Activated naive CD8-positive, alpha-beta T cell treated with anti-CD3 and anti-CD28 coated beads, Interleukin-2, amount 50 U/mL, for 16 hours (primary cell): ENCODE results near the gene PHLPP2.

Experiments used
- DNase-seq: peaks from one replicate; pipeline ENCODE4 v3.0.0-alpha.2; 2020; ENCODE audit warnings: low read depth, low spot score

The PHLPP2 gene

DNA sequence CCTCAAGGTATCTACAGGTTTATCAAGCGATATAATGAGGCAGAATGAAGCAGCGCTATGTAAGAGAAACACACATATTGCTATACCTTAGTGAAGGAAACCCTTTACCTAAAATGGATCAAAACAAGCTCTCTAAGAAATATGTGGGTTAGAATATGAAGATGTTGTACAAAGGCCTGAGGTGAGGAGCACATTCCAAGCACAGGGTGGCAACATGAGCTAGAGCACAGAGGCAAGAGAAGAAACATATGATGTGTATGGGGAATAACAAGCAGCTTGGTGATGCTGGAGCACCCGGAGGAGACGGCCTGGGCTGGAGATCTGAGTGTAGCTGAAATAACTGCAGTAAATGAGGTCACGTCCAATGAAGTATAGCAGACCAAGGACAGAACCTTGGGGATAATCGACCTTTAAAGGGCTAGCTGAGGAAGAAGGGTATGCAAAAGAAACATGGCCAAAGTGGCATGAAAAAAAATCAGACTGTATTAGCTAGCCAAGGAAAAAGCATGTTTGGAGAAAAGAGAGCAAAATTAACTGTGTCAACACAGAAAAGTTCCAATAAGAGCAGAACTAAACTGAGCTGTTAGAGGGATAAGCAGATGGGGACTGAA is 54.5 kb downstream of the PHLPP2 start:
- no peak for DNase-seq

DNA sequence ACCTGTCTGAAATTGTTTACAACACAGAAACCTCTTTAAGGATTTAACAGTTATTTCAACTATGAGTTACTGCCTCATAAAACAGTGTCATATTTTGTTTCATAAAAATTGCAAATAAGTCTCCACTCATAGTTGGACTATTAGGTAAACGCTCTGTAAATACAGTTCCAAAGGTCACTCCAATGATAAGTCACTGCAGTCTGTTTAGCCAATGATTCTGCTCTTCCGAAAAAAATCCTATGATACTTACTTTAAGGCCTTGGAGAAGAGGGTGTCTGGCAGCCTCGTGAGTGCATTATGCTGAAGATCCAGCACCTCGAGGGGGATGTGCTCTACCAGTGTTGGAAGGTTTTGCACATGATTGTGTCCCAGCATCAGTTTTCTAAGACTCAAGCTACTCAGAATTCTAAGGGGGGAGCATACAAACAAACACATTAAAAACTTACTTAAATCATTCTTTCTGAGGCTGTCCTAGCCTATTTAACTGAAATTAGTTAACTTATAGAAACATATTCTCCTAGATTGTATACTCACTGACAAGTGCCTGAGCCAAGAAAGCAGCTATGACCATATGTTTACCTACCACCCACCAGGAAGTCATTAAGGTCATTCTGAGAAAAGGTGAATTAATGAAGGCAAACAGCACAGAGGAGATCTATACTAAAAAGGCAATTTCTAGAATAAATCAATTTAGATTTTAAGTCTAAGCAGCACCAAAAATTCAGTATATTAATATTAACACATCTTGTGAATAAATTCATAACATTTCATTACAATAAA is 57.4 kb downstream of the PHLPP2 start:
- DNase-seq: no peak

DNA sequence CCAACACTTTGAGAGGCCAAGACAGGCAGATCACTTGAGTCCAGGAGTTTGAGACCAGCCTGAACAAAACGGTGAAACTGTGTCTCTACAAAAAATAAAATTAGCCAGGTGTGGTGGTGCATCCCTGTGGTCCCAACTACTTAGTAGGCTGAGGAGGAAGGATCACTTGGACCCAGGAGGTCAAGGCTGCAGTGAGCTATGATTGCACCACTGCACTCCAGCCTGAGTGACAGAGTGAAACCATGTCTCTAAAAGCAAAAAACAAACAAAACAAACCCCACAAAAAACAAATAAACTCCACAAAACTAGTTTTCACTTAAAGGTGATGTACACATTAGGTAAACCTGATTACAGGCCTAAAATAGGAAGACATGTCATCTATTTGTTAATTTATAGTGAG is 58.2 kb downstream of the PHLPP2 start:
- DNase-seq: no peak

DNA sequence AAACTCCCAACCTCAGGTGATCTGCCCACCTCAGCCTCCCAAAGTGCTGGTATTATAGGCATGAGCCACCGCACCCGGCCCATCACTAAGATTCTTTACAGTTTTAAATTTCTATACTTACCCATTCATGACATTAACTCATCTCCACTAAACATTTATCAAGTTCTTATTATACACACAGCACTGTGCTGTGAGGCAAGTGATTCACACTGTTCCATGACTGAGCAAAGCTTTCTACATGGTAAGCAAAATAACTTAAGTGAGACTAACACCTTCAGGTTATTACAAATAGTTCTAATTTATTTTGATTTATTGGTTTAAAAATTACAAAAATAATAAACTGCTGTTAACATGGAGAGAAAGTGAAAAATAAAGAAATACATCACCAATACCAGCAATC is 65.0 kb downstream of the PHLPP2 start:
- no peak for DNase-seq

DNA sequence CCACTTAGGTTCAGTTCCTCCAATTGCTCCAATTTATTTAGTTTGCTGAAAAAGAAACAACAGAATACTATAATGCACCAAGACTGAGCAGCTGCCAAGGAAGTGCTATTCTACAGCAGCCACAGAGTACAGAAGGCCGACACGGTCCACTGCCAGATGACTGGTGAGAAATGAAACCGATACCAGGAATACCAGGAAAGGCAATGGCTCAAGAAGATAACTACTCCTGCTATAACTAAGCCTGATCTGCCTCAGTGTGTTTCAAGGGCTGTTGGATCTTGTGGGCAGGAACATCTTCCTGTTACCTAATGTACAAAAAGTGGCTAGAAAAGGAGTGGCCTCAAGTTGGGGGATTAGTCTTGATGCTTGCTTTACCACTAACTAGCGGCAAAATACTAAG is 65.7 kb downstream of the PHLPP2 start:
- DNase-seq: no peak

DNA sequence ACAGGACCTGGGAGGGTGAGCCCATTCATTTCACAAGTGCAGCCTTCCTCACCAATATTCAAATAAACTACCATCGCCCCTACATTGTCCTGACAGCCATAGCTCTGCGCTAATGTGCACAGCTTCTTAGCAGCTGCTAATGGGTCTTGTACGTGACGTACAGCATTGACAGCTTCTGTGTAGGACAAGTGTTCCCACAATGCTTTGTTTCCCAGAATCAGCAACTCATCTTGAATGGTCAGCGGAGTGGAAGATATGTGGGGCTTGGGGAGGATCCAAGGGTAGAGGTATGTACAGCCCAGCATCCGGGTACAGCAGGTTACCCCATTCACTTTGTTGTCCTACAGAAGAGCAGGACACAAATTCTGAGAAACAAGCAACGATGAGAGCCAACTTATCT is 74.8 kb downstream of the PHLPP2 start:
- no peak for DNase-seq

DNA sequence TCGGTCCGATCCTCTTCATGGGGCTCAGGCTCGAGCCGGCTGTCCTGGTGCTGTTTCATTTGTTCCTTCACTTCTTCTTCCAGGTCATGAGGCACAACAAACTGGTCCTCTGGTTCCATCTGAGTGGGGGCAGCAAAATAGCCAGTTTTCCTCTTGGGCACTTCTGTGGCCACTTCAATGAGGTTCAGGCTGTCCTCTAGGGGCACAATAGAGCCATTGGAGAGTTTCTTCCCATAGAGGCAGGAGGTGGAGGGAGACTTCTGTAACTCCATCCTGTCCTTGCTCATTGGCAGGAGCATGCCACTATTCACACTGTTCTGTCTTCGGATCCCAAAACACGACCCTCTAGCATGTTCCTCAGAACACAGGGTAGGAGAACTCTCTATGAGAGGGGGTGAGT is 75.6 kb downstream of the PHLPP2 start:
- DNase-seq: no peak

DNA sequence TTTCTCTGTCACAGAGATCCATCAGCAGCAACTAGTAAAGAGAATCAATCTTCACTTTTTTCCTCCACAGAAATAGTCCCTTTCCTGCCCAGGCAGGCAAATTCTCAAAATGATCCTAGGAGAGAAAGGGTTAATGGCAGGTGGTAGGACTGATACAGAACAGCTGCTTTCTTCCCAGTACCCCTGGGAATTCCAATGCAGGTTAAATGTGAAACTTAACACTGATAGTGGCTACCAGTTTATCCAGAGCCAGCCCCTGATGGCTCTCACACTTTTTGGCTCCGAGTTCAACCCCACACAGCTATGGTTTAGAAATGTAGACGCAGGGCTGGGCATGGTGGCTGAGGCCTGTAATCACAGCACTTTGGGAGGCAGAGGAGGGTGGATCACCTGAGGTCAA is 76.3 kb downstream of the PHLPP2 start:
- DNase-seq: no peak

DNA sequence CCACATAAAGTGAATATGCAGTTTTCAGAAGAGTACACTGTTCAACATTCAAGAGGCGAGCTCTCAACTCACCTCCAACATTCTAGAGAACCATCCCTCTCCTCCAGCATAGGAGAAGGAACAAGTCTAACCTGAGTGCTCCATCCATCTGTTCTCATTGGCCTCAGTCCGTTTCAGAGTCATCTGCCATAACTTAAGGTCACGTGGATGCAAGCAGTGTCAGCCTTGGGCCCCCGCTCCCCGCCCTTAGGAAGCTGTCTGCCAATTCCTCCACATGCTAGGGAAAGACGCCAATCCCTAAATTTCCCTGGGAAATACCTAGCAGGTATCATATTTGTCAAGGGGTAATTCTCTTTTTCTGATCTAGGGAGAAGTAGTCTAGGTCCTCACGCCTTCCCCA is 77.1 kb downstream of the PHLPP2 start:
- DNase-seq: no peak

DNA sequence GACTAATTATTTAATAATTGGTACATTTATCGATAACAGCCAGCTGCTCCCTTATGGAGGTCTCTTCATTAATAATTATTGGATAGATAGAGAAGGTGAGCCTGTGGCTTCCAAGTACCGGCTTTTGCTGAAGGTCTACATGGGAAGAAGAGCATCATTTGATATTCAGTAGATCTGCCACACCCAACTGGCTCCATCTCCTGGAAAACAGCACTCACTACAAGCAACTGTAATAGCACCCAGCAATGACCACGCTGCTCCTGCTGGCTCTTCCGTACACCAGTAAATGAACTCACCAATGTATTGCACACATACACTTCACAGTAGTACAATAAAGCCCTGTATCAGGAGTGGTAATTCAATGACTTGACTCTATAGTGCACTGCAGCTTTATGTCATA is 79.1 kb downstream of the PHLPP2 start:
- DNase-seq: no peak

DNA sequence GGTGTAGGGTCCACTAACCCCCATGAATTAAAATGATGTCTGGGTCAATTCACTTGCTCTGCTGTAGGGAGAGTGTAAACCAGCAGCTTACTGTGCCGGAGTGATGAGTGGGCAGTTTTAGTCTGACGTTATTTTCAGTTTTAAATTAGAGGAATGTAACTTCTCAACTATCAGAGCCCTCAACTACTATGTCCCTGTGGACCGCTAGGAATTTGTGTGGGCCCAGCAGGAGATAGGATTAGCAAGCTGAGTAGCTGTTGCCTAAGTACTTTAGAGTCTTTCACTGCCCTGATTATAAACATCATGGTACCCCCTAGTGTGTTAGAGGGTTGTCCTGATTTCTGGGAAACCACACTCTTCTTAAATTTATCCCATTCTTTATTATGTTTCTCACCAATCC is 87.1 kb downstream of the PHLPP2 start:
- DNase-seq: no peak

DNA sequence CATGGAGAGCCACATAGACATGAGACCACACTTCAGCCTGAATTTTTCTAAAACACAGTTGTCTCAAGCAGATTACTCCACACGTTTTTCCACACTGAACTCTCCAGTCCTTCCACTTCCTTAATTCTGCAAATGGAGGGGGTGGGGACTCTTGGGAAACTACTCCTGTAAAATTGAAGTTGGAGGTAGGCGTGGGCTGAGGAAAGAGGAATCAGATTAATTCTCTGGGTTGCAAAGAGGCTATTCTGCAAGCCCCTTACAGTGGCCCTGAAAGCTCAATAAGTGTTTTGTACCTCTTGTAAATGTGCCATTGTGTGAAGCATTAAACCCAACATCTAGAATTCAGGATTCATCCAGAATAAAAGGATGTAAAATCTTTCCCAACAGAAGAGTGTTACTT is 88.9 kb downstream of the PHLPP2 start:
- DNase-seq: no peak

DNA sequence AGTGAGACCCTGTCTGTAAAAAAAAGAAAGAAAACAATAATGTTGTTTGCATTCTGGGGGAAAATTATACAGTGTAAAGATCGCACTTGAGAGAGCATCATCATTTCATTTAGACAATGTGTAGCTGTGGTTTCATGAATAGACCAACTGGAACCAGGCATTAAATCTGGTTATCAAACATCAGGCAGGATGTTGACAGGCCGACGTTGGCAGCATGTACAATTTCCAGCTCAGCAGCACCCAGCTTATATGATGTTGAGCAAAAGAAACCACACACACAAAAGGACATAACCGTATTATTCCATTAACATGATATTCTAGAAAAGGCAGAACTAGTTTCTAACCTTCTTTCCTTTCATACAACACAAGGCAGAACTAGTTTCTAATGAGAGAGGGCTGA is 92.7 kb downstream of the PHLPP2 start:
- no peak for DNase-seq

DNA sequence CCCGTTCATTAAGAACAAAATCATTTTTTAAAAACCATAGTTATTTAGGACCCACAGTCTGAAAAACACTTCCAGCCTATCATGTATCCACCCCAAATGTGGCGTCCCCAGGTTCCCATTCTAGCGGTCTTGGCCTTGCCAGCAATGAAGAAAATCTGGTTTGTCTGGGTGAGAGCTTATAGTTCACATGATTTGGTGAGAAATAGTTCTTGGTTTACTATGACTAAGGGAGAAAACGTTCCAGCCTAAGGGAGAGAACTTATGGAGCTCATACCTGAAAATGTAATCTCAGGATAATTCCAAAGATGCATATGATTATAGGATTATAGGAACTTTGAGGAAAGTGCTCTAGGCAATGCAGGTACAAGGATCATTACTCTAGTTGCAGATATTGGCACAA is 93.7 kb downstream of the PHLPP2 start:
- DNase-seq: no peak

DNA sequence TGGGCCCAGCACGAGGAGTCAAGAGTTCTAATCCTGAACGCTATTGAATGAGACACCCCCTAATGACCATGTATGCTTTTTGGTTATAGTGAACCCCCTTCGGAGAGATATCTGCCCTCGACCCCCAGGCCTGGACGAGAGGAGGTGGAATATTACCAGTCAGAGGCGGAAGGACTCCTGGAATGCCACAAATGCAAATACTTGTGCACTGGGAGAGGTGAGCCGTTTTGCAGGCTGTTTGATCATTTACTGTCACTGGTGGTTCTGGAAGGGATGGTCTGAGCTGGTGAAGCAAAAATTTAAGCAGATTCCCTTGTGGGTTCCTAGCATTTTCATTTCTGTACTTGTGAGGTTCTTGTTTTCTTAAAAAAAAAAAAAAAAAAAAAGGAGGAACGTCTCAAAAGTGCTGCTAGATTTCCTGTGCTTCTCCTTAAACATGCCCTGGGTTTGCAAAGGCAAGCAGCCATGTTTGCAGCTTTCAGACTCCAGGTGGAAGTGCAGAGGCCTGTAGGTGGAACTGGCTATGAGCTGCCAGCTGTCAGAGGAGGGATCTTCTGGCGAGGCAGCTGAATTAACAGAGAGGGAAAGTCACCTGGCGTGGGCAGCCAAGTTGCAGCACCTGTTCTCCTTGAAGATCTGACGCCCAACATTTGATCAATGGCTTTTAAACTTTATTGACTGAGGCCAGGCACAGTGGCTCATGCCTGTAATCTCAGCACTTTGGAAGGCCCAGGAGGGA is 95.1 kb downstream of the PHLPP2 start:
- no peak for DNase-seq

DNA sequence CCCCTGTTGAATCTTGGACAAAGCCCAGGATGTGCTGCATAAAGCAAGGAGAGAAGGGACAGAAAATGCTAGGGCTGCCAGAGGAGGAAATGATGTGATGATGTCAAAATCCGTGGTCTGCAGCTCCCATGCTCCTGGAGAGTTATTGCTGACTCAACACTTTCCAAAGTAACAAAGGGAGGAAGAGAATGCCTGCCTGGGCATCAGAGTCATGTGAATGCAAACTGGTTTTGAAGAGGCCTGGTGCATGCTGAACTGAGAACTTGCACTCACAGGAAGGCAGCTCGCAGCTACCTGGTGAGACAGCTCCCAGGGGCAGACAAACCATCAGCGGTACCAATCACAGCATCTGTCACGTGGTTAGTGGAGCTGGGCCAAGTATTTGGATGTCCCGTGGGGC is 95.7 kb downstream of the PHLPP2 start:
- no peak for DNase-seq

DNA sequence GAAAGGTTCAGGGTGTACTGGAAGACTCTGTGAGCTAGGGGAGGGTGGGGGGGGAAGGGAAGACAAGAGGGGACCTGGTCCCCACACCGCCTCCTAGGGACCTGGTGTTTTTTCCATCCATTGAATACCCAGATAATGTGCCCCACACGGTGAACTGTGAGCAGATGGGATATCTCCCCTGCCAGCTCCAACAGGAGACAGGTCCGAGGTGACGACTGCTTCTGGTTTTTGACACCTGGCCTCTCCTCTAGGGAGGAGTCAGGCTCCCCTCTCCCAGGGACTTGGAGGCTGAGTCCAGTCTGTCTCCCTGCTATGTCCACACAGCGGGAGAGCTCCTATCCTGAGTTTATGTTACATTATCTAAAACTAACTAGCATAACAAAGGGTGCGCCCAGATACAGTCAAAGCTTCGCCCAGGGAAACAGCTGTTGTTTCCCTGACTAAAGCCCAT is 96.7 kb downstream of the PHLPP2 start:
- DNase-seq: no peak

DNA sequence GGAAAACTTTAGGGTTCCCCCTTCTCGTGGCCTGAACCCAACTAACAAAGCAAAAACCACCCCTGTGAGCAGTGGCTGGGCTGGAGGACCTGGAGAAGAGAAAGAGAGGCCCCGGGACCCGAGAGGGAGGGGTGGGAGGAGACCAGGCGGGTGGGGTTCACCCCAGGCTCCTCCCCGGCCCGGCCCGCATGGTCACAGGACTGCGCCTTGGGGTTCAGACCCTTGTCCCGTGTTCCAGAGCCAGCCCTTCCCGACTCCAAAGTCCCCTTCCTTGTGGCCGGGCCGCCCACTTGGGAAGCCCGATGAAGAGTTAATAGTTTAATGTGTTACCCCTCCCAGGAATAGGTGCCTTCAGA is 97.7 kb downstream of the PHLPP2 start:
- no peak for DNase-seq

DNA sequence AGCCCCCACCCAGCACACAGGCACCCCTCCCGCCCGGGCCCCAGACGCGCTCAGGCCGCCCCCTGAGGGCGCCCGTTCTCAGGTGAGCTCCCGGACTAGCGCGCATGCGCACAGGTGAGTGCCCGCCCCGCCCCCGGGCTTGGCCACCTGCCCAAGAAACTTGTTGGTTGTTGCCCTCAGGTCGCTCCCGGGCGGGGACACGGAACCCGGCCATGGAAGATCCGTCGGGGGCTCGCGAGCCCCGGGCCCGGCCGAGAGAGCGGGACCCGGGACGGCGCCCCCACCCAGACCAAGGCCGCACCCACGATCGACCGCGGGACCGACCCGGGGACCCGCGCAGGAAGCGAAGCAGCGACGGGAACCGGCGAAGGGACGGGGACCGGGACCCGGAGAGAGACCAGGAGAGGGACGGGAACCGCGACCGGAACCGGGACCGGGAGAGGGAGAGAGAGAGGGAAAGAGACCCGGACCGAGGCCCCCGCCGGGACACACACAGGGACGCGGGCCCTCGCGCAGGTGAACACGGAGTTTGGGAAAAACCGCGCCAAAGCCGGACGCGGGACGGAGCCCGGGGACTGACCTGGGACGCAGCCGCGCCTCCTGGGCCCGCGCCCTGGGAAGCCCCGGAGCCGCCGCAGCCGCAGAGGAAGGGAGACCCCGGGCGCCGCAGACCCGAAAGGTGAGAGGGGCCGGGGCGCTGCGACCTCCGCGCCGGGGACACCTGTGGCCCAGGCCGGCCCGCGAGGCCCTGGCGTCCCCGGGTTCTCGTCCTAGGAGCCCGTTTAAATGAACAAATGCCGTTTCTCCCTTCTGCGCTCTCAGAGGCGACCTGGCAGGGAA is 98.3 kb downstream of the PHLPP2 start, which contains the start of gene MARVELD3:
Gene MARVELD3 (plus strand): TSS at position 167 of the 840 bp plus-strand sequence. CDS start 46 bp downstream, at position 213.
- no peak for DNase-seq

DNA sequence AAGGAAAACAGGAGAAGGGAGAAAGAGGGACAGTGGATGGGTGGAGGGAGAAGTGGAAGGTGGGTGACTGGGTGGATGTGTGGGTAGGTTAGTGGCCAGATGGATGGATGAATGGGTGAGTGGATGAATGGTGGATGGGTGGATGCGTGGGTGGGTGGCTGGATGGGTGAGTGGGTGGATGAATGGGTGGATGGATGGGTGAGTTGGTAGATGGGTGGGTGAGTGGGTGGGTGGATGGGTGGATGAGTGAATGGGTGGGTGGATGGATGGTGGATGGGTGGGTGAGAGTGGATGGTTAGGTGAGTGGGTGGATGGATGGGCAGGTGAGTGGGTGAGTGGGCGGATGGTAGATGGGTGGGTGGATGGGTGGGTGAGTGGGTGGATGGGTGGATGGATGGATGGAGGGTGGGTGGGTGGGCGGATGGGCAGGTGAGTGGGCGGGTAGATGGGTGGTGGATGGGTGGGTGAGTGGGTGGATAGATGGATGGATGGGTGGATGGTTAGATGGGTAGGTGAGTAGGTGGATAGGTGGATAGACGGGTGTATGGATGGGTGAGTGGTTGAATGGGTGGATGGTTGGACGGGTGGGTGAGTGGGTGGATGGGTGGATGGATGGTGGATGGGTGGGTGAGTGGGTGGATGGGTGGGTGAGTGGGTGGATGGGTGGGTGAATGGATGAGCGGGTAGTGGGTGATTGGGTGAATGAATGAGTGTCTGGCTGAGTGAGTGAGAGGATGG is 99.2 kb downstream of the PHLPP2 start:
- no peak for DNase-seq

DNA sequence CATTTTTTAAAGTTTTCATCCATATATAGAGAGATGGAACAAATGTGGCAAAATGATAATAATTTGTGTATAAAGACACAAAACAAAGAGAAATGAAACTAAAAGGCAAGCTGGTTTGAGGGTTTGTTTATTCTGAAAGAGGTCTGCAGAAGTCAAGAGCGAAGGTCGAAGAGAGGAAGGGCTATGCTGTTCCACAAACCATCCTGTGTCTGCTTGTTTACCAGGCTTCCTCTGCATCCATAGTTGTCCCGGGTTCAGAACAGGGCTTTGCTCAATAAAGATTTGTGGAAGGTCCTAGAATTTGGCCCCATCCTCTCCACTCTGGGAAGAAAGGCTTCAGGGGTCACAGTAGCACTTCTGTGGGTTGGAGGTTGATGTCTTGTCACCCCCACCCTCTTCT is 100.9 kb downstream of the PHLPP2 start:
- no peak for DNase-seq
